ENCODE data around the gene MT1E. TPM values are rescaled to one million over a fixed set of nuclear protein-coding genes. Genes with fewer than 3 reads are reported as not detected.

MT1E gene
- polyA plus RNA-seq, 1 experiment: 188 TPM

DNA sequence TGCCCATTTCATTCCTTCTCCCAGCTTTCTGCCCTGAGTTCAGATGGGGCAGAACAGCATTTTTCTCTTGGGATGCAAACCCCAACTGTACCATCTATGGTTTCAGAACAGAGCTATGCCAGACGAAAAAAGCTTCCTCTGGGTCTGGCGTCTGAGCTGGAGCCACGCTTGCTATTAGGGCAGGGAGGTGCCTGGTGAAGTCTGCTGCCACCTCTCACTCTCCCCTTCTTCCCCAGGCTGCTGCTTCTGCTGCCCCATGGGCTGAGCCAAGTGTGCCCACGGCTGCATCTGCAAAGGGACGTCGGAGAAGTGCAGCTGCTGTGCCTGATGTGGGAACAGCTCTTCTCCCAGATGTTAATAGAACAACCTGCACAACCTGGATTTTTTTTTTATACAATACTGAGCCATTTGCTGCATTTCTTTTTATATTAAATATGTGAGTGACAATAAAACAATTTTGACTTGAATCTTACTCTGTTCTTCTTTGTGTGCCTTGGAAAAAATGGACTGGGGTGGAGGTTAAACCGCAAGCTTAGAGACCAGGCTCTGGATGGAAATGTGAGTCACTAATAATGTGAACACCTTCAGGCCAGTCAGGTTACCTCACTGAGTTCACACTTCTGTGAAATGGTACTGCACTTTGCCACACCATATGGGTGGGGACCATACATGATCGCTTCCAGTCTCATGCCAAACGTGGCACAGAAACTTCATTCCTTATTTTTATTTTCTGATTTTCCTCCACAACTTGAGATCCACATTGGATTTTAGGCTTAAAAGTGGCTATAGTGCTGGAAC, 11.2 kb downstream of the MT1E start:
- POLR2A ChIA-PET: no interaction called here
- CTCF ChIA-PET: no interaction called here
- no peaks in the 10 kb centered on the region for H3K36me3 ChIP-seq (ENCODE audit: control insufficient read depth, insufficient read depth, low read length)
- DNase-seq (ENCODE audit: low read depth): no peak
- H3K27me3 ChIP-seq (ENCODE audit: control insufficient read depth, insufficient read depth, low read length): peaks cover 41% of the 10 kb centered on the region
- no peak for TF ChIP-seq CTCF (IDR thresholded peaks at IDR 0.05; ENCODE audit: insufficient read depth, low read depth, low read length)
- H3K4me3 ChIP-seq (ENCODE audit: low read depth, low read length): no peak overlapping the region

- TF ChIP-seq CTCF (IDR thresholded peaks at IDR 0.05; ENCODE audit: insufficient read depth, low read depth, low read length): no peak
- ChIA-PET POLR2A (no interaction called here), CTCF (interaction anchor here (0.7 kb wide), 1 partner anchor 7 kb away, joined by 3 read pairs; no protein-coding TSS in a partner anchor)
- H3K27me3 ChIP-seq (ENCODE audit: control insufficient read depth, insufficient read depth, low read length): peaks cover 39% of the 10 kb centered on the region
- DNase-seq (ENCODE audit: low read depth): no peak
- no peaks in the 10 kb centered on the region for H3K36me3 ChIP-seq (ENCODE audit: control insufficient read depth, insufficient read depth, low read length)
- peak within 1 kb of the TSS; percentile 41 for H3K4me3 ChIP-seq (ENCODE audit: low read depth, low read length)
Observed at GRCh38 chr16:56637814-56638750, 12.5 kb downstream of the MT1E start, which contains the start of gene MT1A. MT1A (plus strand) TSS chr16:56638666; CDS start chr16:56638739, 73 bp downstream.

- DNase-seq (ENCODE audit: low read depth): no peak
- Histone ChIP-seq H3K4me3 (ENCODE audit: low read depth, low read length) (no peak overlapping the region), H3K27me3 (ENCODE audit: control insufficient read depth, insufficient read depth, low read length) (peaks cover 33% of the 10 kb centered on the region), H3K36me3 (ENCODE audit: control insufficient read depth, insufficient read depth, low read length) (no peaks in the 10 kb centered on the region)
- POLR2A ChIA-PET: no interaction called here
- CTCF ChIA-PET: interaction anchor here (0.7 kb wide), 1 partner anchor 39 kb away, joined by 3 read pairs; no protein-coding TSS in a partner anchor
- TF ChIP-seq CTCF (IDR thresholded peaks at IDR 0.05; ENCODE audit: insufficient read depth, low read depth, low read length): no peak
Observed at GRCh38 chr16:56639045-56639444, 13.5 kb downstream of the MT1E start.

GRCh38 chr16:56640076-56640475, 14.5 kb downstream of the MT1E start:
- ChIA-PET POLR2A (interaction anchor here (0.8 kb wide), 1 partner anchor 1081 kb away, joined by 3 read pairs; no protein-coding TSS in a partner anchor), CTCF (no interaction called here)
- no peak overlapping the region for H3K4me3 ChIP-seq (ENCODE audit: low read depth, low read length)
- no peak for DNase-seq (ENCODE audit: low read depth)
- H3K27me3 ChIP-seq (ENCODE audit: control insufficient read depth, insufficient read depth, low read length): peaks cover 25% of the 10 kb centered on the region
- no peaks in the 10 kb centered on the region for H3K36me3 ChIP-seq (ENCODE audit: control insufficient read depth, insufficient read depth, low read length)
- TF ChIP-seq CTCF (IDR thresholded peaks at IDR 0.05; ENCODE audit: insufficient read depth, low read depth, low read length): no peak

DNA sequence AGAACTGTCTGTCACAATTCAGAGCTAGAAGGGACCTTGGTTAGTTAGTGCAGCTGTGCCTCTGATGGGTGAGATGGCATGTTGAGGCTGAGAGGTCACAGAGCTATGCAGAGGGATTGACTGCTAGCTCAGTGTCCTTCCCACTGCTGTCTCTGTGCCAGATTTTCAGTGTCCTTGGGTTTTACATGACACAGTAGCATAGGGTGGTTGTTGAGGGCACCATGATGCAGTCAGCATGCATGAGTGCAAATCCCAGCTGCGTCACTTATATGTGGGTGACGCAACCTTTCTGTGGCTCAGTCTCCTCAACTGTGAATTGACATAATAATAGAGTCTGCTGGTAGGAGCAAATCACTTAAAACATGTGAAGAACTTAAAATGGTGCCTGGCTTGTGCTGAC, 15.6 kb downstream of the MT1E start:
- POLR2A ChIA-PET: interaction anchor here (0.8 kb wide), 1 partner anchor 1082 kb away, joined by 3 read pairs; no protein-coding TSS in a partner anchor
- Histone ChIP-seq H3K4me3 (ENCODE audit: low read depth, low read length) (no peak overlapping the region), H3K36me3 (ENCODE audit: control insufficient read depth, insufficient read depth, low read length) (no peaks in the 10 kb centered on the region), H3K27me3 (ENCODE audit: control insufficient read depth, insufficient read depth, low read length) (peaks cover 27% of the 10 kb centered on the region)
- CTCF ChIA-PET: interaction anchor here (1.2 kb wide), 1 partner anchor 11 kb away, joined by 3 read pairs; no protein-coding TSS in a partner anchor
- TF ChIP-seq CTCF (IDR thresholded peaks at IDR 0.05; ENCODE audit: insufficient read depth, low read depth, low read length): no peak
- no peak for DNase-seq (ENCODE audit: low read depth)
